ENCODE results near the gene PRL.

GRCh38 chr6:22271081-22271480, 25.8 kb downstream of the PRL start:
- TF ChIP-seq, protein P1, sequence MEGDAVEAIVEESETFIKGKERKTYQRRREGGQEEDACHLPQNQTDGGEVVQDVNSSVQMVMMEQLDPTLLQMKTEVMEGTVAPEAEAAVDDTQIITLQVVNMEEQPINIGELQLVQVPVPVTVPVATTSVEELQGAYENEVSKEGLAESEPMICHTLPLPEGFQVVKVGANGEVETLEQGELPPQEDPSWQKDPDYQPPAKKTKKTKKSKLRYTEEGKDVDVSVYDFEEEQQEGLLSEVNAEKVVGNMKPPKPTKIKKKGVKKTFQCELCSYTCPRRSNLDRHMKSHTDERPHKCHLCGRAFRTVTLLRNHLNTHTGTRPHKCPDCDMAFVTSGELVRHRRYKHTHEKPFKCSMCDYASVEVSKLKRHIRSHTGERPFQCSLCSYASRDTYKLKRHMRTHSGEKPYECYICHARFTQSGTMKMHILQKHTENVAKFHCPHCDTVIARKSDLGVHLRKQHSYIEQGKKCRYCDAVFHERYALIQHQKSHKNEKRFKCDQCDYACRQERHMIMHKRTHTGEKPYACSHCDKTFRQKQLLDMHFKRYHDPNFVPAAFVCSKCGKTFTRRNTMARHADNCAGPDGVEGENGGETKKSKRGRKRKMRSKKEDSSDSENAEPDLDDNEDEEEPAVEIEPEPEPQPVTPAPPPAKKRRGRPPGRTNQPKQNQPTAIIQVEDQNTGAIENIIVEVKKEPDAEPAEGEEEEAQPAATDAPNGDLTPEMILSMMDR (conservative IDR thresholded peaks at IDR 0.05), result no peak
- no peak for TF ChIP-seq ZFX (IDR thresholded peaks at IDR 0.05)

Data from C4-2B (cell line).